MM.1S (cell line): ENCODE results near the gene TSPAN4.

Source experiments
- DNase-seq: peaks from one replicate; pipeline ENCODE4 v3.0.0-alpha.2; 2015
- H2AFZ ChIP-seq: fragments of 300-600 bp; sonication (generic); 2 replicates; pipeline ENCODE4 v1.6.0; 2016; ENCODE audit warnings: antibody characterized with exemption, low read length
- H3F3A ChIP-seq: fragments of 300-600 bp; sonication (generic); 2 replicates; pipeline ENCODE4 v1.6.1; 2016; ENCODE audit warnings: mild to moderate bottlenecking, antibody characterized with exemption, low read length, moderate library complexity, mixed read lengths; ENCODE audit not compliant: insufficient read depth
- H3K27ac ChIP-seq: fragments of 300-600 bp; sonication (generic); 2 replicates; pipeline ENCODE4 v1.5.1; 2016; ENCODE audit warnings: mild to moderate bottlenecking, low read length
- H3K27me3 ChIP-seq: fragments of 300-600 bp; sonication (generic); replicated peaks from 2 replicates; pipeline ENCODE4 v1.6.0; 2016; ENCODE audit warnings: low read length; ENCODE audit not compliant: insufficient read depth
- H3K36me3 ChIP-seq: fragments of 300-600 bp; sonication (generic); replicated peaks from 2 replicates; pipeline ENCODE4 v1.6.1; 2016; ENCODE audit warnings: mild to moderate bottlenecking, low read length, mixed read lengths; ENCODE audit not compliant: insufficient read depth
- H3K4me1 ChIP-seq: fragments of 300-600 bp; sonication (generic); 2 replicates; pipeline ENCODE4 v1.6.1; 2016; ENCODE audit warnings: low read length, mixed read lengths
- H3K4me2 ChIP-seq: fragments of 300-600 bp; sonication (generic); 2 replicates; pipeline ENCODE4 v1.6.0; 2016; ENCODE audit warnings: low read depth, low read length
- H3K4me3 ChIP-seq: fragments of 300-600 bp; sonication (generic); 2 replicates; pipeline ENCODE4 v1.5.1; 2016; ENCODE audit warnings: low read length, mixed read lengths
- H3K79me2 ChIP-seq: fragments of 300-600 bp; sonication (generic); 2 replicates; pipeline ENCODE4 v1.6.1; 2016; ENCODE audit warnings: mixed run types, low read length, mixed read lengths
- H3K9ac ChIP-seq: fragments of 300-600 bp; sonication (generic); 2 replicates; pipeline ENCODE4 v1.6.1; 2016; ENCODE audit warnings: low read length, mixed read lengths
- H3K9me2 ChIP-seq: fragments of 300-600 bp; sonication (generic); replicated peaks from 2 replicates; pipeline ENCODE4 v1.6.1; 2016; ENCODE audit warnings: mild to moderate bottlenecking, low read length, mixed read lengths; ENCODE audit not compliant: insufficient read depth
- H3K9me3 ChIP-seq: fragments of 300-600 bp; sonication (generic); replicated peaks from 2 replicates; pipeline ENCODE4 v1.6.1; 2016; ENCODE audit warnings: mild to moderate bottlenecking, low read length, mixed read lengths; ENCODE audit not compliant: insufficient read depth
- H4K20me1 ChIP-seq: fragments of 300-600 bp; sonication (generic); 2 replicates; pipeline ENCODE4 v1.6.1; 2016; ENCODE audit warnings: mild to moderate bottlenecking, low read length, moderate library complexity, mixed read lengths; ENCODE audit not compliant: insufficient read depth
- CTCF ChIP-seq: fragments of 300-600 bp; sonication (generic); IDR thresholded peaks from 2 replicates; pipeline ENCODE4 v1.5.1; 2016; ENCODE audit warnings: antibody characterized with exemption, low read length, mixed read lengths
- EZH2 ChIP-seq: fragments of 300-600 bp; sonication (generic); optimal IDR thresholded peaks from 2 replicates; pipeline ENCODE3; 2017; ENCODE audit warnings: low read depth, mild to moderate bottlenecking, antibody characterized with exemption, low read length, mixed read lengths
- EZH2phosphoT487 ChIP-seq: fragments of 300-600 bp; sonication (generic); IDR thresholded peaks from 2 replicates; pipeline ENCODE4 v1.6.1; 2018; ENCODE audit warnings: antibody characterized with exemption, low read length

TSPAN4 gene

GRCh38 chr11:799641-800316 lies 42.9 kb upstream of the TSPAN4 start:
- 0 out of 2 replicates have a peak, but pooled peaks cover 5% of the 10 kb centered on the region for H3K4me1 ChIP-seq
- no peak overlapping the region for H3K27ac ChIP-seq
- no peak overlapping the region for H3K4me3 ChIP-seq
- DNase-seq: no peak
- H2AFZ ChIP-seq: no peak overlapping the region
- H3K36me3 ChIP-seq: no peaks in the 10 kb centered on the region
- H3K9me2 ChIP-seq: no peaks in the 10 kb centered on the region
- no peaks in the 10 kb centered on the region for H4K20me1 ChIP-seq
- no peaks in the 10 kb centered on the region for H3K9me3 ChIP-seq
- H3K79me2 ChIP-seq: peaks cover 55% of the 10 kb centered on the region
- H3K9ac ChIP-seq: no peak overlapping the region
- peaks cover 21% of the 10 kb centered on the region for H3F3A ChIP-seq
- TF ChIP-seq CTCF (no peak), EZH2 (no peak), EZH2phosphoT487 (no peak)
- H3K27me3 ChIP-seq: no peaks in the 10 kb centered on the region
- H3K4me2 ChIP-seq: no peak overlapping the region

GRCh38 chr11:800473-800872 lies 42.2 kb upstream of the TSPAN4 start:
- DNase-seq: no peak
- Histone ChIP-seq H3K4me3 (no peak overlapping the region), H2AFZ (no peak overlapping the region), H3K9ac (no peak overlapping the region), H3K4me2 (no peak overlapping the region), H3F3A (peaks cover 23% of the 10 kb centered on the region), H3K79me2 (peaks cover 49% of the 10 kb centered on the region), H3K9me3 (no peaks in the 10 kb centered on the region), H3K27ac (no peak overlapping the region), H3K9me2 (no peaks in the 10 kb centered on the region), H3K27me3 (no peaks in the 10 kb centered on the region), H3K4me1 (0 out of 2 replicates have a peak, but pooled peaks cover 5% of the 10 kb centered on the region), H3K36me3 (no peaks in the 10 kb centered on the region), H4K20me1 (no peaks in the 10 kb centered on the region)
- TF ChIP-seq CTCF (no peak), EZH2 (no peak), EZH2phosphoT487 (no peak)

- H3K4me3 ChIP-seq: no peak overlapping the region
- no peak overlapping the region for H3K9ac ChIP-seq
- no peaks in the 10 kb centered on the region for H3K36me3 ChIP-seq
- 0 out of 2 replicates have a peak, but pooled peaks cover 5% of the 10 kb centered on the region for H3K4me1 ChIP-seq
- TF ChIP-seq EZH2phosphoT487: no peak
- H3K27ac ChIP-seq: no peak overlapping the region
- no peaks in the 10 kb centered on the region for H3K9me3 ChIP-seq
- H3K9me2 ChIP-seq: no peaks in the 10 kb centered on the region
- peaks cover 25% of the 10 kb centered on the region for H3F3A ChIP-seq
- DNase-seq: no peak
- no peaks in the 10 kb centered on the region for H3K27me3 ChIP-seq
- H4K20me1 ChIP-seq: no peaks in the 10 kb centered on the region
- H3K79me2 ChIP-seq: peaks cover 43% of the 10 kb centered on the region
- no peak overlapping the region for H3K4me2 ChIP-seq
- no peak overlapping the region for H2AFZ ChIP-seq
These were observed 41.4 kb upstream of the TSPAN4 start for GRCh38 chr11:801097-801780.
